ENCODE results near the gene D2HGDH. TPM values are rescaled to one million over a fixed set of nuclear protein-coding genes. Genes with fewer than 3 reads are reported as not detected.

D2HGDH gene
- total and polyA plus RNA-seq, 2 of the 13 experiments (the other 11 are each of a cell fraction or from before 2014, with no cell fraction given) = 19.2 to 20.3 TPM

DNA sequence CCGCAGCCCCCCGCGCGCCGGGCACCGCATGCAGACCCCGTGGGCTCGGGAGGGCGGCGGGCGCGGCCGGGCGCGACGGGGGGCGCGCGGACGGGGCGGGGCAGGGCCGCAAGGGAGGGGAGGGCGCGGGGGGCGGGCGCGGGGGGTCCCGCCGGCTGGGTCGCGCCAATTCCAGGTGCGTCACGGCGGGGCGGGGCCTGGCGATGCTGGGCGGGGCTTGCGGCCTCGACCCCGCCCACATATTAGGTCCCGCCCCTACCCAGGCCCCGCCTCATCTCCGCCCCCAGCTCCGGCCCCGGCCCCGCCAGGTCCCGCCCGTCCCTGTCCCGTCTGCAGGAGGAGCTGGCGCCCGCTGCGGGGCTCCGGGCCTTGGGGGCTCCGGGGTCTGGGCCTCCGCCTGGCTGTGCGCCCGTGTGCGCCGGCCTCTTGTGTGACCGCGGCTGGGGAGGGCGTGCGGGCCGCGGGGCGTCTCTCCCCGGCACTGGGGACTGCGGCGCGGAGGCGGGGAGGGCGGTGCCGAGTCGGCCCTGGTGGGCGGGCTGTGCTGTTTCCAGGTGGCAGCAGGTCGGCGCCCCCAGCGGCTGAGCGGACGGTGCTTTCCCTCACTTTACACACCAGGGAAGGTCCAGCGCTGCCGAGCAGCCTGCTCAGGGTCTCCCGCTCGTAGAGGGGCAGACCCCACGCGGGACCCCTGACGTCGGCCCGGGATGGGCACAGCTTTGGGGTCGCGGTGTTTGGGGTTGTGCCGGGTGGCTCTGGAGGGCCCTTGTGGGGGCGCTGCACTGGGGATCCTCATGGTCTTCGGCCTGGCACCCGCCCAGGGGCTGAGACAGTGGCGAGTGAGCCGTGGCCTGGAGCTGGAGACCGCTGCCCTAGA, 32.0 kb upstream of the D2HGDH start (continued):
- no peak for TF ChIP-seq HNF4G (IDR thresholded peaks at IDR 0.05; ENCODE audit: borderline replicate concordance, low read depth, low read length)
- no peak for TF ChIP-seq HNF4G (CRISPR knock-in tag; IDR thresholded peaks at IDR 0.05; ENCODE audit: borderline replicate concordance, low read depth)
- TF ChIP-seq FOXO1 (CRISPR knock-in tag; IDR thresholded peaks at IDR 0.05) = peak; percentile 45; the same call in 1 of the 2 replicates
- TF ChIP-seq, protein P1, sequence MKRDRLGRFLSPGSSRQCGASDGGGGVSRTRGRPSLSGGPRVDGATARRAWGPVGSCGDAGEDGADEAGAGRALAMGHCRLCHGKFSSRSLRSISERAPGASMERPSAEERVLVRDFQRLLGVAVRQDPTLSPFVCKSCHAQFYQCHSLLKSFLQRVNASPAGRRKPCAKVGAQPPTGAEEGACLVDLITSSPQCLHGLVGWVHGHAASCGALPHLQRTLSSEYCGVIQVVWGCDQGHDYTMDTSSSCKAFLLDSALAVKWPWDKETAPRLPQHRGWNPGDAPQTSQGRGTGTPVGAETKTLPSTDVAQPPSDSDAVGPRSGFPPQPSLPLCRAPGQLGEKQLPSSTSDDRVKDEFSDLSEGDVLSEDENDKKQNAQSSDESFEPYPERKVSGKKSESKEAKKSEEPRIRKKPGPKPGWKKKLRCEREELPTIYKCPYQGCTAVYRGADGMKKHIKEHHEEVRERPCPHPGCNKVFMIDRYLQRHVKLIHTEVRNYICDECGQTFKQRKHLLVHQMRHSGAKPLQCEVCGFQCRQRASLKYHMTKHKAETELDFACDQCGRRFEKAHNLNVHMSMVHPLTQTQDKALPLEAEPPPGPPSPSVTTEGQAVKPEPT (CRISPR knock-in tag; IDR thresholded peaks at IDR 0.05; ENCODE audit: low read depth) = no peak; the same call in 1 of the 2 replicates
- peak; percentile 43; the same call in 1 of the 2 replicates for TF ChIP-seq ETV6 (CRISPR knock-in tag; conservative IDR thresholded peaks at IDR 0.05)
- TF ChIP-seq ZNF678 (CRISPR knock-in tag; IDR thresholded peaks at IDR 0.05) = peak; percentile 50; the same call in 1 of the 2 replicates
- peak; percentile 69 for TF ChIP-seq ZFX (CRISPR knock-in tag; IDR thresholded peaks at IDR 0.05; ENCODE audit: low read depth)
- TF ChIP-seq NRL (CRISPR knock-in tag; IDR thresholded peaks at IDR 0.05; ENCODE audit: borderline replicate concordance) = peak; percentile 45; the same call in 1 of the 2 replicates
- TF ChIP-seq ZNF703 (CRISPR knock-in tag; IDR thresholded peaks at IDR 0.05; ENCODE audit: borderline replicate concordance) = 0 out of 2 replicates have a peak, but pooled peaks have one; percentile 45
- TF ChIP-seq ZKSCAN1 (IDR thresholded peaks at IDR 0.05; ENCODE audit: low read length) = no peak
- no peak for TF ChIP-seq HIVEP1 (CRISPR knock-in tag; IDR thresholded peaks at IDR 0.05)
- no peak for TF ChIP-seq NAIF1 (CRISPR knock-in tag; IDR thresholded peaks at IDR 0.05; ENCODE audit: borderline replicate concordance)
- TF ChIP-seq, protein P2, sequence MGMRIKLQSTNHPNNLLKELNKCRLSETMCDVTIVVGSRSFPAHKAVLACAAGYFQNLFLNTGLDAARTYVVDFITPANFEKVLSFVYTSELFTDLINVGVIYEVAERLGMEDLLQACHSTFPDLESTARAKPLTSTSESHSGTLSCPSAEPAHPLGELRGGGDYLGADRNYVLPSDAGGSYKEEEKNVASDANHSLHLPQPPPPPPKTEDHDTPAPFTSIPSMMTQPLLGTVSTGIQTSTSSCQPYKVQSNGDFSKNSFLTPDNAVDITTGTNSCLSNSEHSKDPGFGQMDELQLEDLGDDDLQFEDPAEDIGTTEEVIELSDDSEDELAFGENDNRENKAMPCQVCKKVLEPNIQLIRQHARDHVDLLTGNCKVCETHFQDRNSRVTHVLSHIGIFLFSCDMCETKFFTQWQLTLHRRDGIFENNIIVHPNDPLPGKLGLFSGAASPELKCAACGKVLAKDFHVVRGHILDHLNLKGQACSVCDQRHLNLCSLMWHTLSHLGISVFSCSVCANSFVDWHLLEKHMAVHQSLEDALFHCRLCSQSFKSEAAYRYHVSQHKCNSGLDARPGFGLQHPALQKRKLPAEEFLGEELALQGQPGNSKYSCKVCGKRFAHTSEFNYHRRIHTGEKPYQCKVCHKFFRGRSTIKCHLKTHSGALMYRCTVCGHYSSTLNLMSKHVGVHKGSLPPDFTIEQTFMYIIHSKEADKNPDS (CRISPR knock-in tag; IDR thresholded peaks at IDR 0.05) = no peak
- TF ChIP-seq, protein P3, sequence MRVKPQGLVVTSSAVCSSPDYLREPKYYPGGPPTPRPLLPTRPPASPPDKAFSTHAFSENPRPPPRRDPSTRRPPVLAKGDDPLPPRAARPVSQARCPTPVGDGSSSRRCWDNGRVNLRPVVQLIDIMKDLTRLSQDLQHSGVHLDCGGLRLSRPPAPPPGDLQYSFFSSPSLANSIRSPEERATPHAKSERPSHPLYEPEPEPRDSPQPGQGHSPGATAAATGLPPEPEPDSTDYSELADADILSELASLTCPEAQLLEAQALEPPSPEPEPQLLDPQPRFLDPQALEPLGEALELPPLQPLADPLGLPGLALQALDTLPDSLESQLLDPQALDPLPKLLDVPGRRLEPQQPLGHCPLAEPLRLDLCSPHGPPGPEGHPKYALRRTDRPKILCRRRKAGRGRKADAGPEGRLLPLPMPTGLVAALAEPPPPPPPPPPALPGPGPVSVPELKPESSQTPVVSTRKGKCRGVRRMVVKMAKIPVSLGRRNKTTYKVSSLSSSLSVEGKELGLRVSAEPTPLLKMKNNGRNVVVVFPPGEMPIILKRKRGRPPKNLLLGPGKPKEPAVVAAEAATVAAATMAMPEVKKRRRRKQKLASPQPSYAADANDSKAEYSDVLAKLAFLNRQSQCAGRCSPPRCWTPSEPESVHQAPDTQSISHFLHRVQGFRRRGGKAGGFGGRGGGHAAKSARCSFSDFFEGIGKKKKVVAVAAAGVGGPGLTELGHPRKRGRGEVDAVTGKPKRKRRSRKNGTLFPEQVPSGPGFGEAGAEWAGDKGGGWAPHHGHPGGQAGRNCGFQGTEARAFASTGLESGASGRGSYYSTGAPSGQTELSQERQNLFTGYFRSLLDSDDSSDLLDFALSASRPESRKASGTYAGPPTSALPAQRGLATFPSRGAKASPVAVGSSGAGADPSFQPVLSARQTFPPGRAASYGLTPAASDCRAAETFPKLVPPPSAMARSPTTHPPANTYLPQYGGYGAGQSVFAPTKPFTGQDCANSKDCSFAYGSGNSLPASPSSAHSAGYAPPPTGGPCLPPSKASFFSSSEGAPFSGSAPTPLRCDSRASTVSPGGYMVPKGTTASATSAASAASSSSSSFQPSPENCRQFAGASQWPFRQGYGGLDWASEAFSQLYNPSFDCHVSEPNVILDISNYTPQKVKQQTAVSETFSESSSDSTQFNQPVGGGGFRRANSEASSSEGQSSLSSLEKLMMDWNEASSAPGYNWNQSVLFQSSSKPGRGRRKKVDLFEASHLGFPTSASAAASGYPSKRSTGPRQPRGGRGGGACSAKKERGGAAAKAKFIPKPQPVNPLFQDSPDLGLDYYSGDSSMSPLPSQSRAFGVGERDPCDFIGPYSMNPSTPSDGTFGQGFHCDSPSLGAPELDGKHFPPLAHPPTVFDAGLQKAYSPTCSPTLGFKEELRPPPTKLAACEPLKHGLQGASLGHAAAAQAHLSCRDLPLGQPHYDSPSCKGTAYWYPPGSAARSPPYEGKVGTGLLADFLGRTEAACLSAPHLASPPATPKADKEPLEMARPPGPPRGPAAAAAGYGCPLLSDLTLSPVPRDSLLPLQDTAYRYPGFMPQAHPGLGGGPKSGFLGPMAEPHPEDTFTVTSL (CRISPR knock-in tag; IDR thresholded peaks at IDR 0.05; ENCODE audit: borderline replicate concordance) = no peak
- TF ChIP-seq, protein P4, sequence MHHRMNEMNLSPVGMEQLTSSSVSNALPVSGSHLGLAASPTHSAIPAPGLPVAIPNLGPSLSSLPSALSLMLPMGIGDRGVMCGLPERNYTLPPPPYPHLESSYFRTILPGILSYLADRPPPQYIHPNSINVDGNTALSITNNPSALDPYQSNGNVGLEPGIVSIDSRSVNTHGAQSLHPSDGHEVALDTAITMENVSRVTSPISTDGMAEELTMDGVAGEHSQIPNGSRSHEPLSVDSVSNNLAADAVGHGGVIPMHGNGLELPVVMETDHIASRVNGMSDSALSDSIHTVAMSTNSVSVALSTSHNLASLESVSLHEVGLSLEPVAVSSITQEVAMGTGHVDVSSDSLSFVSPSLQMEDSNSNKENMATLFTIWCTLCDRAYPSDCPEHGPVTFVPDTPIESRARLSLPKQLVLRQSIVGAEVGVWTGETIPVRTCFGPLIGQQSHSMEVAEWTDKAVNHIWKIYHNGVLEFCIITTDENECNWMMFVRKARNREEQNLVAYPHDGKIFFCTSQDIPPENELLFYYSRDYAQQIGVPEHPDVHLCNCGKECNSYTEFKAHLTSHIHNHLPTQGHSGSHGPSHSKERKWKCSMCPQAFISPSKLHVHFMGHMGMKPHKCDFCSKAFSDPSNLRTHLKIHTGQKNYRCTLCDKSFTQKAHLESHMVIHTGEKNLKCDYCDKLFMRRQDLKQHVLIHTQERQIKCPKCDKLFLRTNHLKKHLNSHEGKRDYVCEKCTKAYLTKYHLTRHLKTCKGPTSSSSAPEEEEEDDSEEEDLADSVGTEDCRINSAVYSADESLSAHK (CRISPR knock-in tag; IDR thresholded peaks at IDR 0.05; ENCODE audit: borderline replicate concordance) = 0 out of 2 replicates have a peak, but pooled peaks have one; percentile 24

All from HepG2 (cell line).